Suprapubic skin (tissue), 3 donors: ENCODE results near the gene WNK1.

Experiments used
- CTCF ChIP-seq, 2 donors: fragments of 200-600 bp in 1 of 2; fragments of 450-650 bp in 1 of 2; sonication (generic) in 1 of 2; IDR thresholded peaks; one replicate each; pipeline ENCODE4 v1.5.1; 2016 to 2019; ENCODE audit warnings: antibody characterized with exemption in 2 of 2, mild to moderate bottlenecking in 1 of 2, moderate library complexity in 1 of 2
- EP300 ChIP-seq: sonication (generic); formaldehyde crosslinking; IDR thresholded peaks from one replicate; pipeline ENCODE4 v1.6.1; 2017; ENCODE audit warnings: antibody characterized with exemption
- POLR2A ChIP-seq, 2 donors: fragments of 450-650 bp; IDR thresholded peaks; one replicate each; pipeline ENCODE4 v1.6.1; 2017; ENCODE audit warnings: antibody characterized with exemption in 2 of 2, mild to moderate bottlenecking in 2 of 2, moderate library complexity in 2 of 2

DNA sequence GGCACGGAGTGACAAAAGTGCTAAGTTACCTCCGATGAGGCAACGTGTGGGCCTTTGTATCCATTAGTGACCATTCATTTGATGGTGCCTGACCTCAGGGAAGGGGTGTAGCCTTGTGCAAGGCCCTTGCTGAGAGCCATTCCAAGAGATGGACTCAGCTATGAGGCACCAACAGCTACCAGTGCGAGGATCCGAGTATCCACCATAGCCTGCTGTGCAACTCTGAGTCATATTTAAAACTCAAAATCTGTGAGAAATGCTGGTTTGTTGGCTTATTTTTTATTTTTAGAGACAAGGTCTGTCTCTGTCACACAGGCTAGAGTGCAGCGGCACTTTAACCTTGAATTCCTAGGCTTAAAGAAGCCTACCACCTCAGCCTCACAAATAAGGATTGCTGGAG is 25.1 kb upstream of the WNK1 start:
- TF ChIP-seq CTCF (IDR thresholded peaks at IDR 0.05) (no peak), POLR2A (IDR thresholded peaks at IDR 0.05) (no peak), EP300 (no peak)
